ENCODE measurements around the gene GMPR. TPM values are rescaled to one million over a fixed set of nuclear protein-coding genes. Genes with fewer than 3 reads are reported as not detected.

GMPR gene
- total RNA-seq, 3 donors from 2014 or later: 2.0 to 9.2 (median 3.9) TPM

DNA sequence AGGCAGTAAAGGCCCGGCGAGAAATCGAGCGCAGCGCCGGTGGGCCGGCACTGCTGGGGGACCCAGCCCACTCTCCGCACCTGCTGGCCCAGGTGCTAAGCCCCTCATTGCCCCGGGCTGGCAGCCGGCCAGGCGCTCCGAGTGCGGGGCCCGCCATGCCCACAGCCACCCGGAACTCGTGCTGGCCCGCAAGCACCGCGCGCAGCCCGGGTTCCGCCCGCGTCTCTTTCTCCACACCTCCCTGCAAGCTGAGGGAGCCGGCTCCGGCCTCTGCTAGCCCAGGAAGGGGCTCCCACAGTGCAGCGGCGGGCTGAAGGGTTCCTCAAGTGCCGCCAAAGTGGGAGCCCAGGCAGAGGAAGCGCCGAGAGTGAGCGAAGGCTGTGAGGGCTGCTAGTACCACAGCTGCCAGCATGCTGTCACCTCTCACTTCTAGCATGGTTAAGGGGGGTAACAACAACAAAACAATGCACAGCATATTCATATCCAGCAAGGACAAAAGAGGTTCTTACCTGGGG lies 11.3 kb upstream of the GMPR start:
- no peaks in the 10 kb centered on the region for H3K36me3 ChIP-seq (ENCODE audit: low read depth)
- ATAC-seq (no peak), DNase-seq (no peak)
- no peaks in the 10 kb centered on the region for H3K9me3 ChIP-seq
- TF ChIP-seq, protein P1, sequence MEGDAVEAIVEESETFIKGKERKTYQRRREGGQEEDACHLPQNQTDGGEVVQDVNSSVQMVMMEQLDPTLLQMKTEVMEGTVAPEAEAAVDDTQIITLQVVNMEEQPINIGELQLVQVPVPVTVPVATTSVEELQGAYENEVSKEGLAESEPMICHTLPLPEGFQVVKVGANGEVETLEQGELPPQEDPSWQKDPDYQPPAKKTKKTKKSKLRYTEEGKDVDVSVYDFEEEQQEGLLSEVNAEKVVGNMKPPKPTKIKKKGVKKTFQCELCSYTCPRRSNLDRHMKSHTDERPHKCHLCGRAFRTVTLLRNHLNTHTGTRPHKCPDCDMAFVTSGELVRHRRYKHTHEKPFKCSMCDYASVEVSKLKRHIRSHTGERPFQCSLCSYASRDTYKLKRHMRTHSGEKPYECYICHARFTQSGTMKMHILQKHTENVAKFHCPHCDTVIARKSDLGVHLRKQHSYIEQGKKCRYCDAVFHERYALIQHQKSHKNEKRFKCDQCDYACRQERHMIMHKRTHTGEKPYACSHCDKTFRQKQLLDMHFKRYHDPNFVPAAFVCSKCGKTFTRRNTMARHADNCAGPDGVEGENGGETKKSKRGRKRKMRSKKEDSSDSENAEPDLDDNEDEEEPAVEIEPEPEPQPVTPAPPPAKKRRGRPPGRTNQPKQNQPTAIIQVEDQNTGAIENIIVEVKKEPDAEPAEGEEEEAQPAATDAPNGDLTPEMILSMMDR (IDR thresholded peaks at IDR 0.05): no peak
- H3K4me3 ChIP-seq: no peak overlapping the region
- H3K4me1 ChIP-seq (ENCODE audit: low read depth): peaks cover 6% of the 10 kb centered on the region
- intact Hi-C loops (cut with DNase I, micrococcal nuclease): no loop called here

DNA sequence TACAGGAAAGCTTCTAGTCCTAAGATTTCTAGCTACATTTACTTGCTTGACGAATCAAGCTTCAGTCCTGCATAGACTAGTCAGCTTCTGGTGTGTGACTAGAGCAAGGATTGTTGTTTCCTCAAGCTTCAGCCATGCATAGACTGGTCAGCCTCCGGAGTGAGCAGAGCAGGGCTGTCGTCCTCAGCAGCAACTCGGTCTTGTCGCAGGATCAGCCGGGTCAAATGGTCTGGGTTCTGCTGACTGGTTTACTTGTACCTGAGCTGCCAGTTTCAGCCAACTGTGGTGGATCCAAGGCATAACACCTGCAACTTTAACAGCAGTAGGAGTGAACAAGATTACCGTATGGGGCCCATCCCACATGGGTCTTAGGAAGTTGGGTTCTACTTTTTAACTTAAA lies 10.8 kb upstream of the GMPR start:
- ATAC-seq: no peak
- Histone ChIP-seq H3K36me3 (ENCODE audit: low read depth) (no peaks in the 10 kb centered on the region), H3K4me1 (ENCODE audit: low read depth) (peaks cover 6% of the 10 kb centered on the region), H3K9me3 (no peaks in the 10 kb centered on the region), H3K4me3 (no peak overlapping the region)
- TF ChIP-seq, protein P1 (IDR thresholded peaks at IDR 0.05): no peak
- DNase-seq: no peak
- intact Hi-C loops (cut with DNase I, micrococcal nuclease): no loop called here

DNA sequence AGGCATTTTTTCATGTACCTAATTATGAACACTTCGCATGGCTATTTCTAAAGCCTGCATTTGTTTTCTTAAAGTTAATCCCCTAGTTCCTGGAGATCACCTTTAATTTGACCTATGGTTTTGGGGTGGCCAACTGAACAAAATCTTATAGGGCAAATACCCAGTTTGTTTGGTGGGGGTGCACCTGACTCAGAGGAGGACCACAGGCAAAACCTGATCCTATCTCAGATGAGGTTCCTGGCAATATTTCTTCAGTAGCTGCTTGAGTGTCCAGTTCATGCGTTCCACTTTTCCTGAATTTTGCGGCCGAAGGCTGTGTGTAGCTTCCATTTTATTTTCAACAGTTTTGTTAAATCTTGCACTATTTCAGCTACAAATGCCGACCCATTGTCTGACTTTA lies 10.3 kb upstream of the GMPR start:
- H3K4me3 ChIP-seq: no peak overlapping the region
- H3K4me1 ChIP-seq (ENCODE audit: low read depth): peaks cover 6% of the 10 kb centered on the region
- ATAC-seq (no peak), DNase-seq (no peak)
- intact Hi-C loops (cut with DNase I, micrococcal nuclease): no loop called here
- H3K9me3 ChIP-seq: no peaks in the 10 kb centered on the region
- TF ChIP-seq, protein P1 (IDR thresholded peaks at IDR 0.05): no peak
- H3K36me3 ChIP-seq (ENCODE audit: low read depth): no peaks in the 10 kb centered on the region

DNA sequence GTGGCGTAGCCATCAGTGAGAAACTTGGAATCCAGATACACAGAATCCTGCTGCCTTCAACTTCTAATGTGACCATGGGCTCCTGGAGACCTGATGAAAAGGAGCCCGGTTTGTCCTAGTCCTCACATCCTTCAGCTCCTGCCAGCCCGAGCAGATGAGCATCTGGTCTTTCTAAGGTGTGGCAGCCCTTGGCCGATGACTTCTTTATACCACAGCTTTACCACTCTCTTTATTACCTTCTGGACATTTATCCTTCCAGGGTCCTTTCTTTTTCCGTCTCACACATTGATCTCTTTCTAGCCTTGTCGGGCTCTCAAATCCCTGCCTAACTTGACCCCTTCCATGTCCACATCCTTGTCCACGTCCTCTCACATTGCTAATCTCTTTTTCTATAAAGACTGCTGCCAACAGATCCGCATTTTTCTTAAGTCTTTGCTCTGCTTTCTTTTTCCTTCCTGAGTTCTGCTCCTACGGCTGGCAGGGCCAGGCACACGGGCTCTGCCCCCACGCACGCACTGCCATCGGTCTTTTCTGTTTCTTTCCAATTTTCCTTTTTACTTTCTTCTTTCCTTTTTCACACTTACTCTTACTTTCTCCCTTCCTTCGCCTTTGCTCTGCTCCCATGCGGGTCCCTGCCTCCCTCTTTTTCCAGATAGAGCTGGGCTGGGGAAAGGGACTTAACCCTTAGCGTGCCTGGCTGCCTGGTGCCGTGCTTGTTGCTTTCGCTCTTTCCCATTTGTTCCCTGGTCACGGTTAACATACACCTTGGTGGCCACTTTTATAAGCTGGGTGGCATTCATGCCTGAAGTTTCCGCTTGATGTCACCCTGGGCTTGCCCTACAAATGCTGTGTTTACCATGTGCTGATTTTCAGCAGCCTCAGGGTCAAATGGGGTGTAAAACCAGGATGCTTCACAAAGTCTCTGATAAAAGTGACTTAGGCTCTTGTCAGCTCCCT lies 9.4 kb upstream of the GMPR start:
- Histone ChIP-seq H3K9me3 (no peaks in the 10 kb centered on the region), H3K4me3 (no peak overlapping the region), H3K4me1 (ENCODE audit: low read depth) (peaks cover 6% of the 10 kb centered on the region), H3K36me3 (ENCODE audit: low read depth) (no peaks in the 10 kb centered on the region)
- intact Hi-C loops (cut with DNase I, micrococcal nuclease): no loop called here
- TF ChIP-seq, protein P1 (IDR thresholded peaks at IDR 0.05): no peak
- peak in 1 of 3 donors; percentile 40 for DNase-seq
- peak; percentile 76 for ATAC-seq

DNA sequence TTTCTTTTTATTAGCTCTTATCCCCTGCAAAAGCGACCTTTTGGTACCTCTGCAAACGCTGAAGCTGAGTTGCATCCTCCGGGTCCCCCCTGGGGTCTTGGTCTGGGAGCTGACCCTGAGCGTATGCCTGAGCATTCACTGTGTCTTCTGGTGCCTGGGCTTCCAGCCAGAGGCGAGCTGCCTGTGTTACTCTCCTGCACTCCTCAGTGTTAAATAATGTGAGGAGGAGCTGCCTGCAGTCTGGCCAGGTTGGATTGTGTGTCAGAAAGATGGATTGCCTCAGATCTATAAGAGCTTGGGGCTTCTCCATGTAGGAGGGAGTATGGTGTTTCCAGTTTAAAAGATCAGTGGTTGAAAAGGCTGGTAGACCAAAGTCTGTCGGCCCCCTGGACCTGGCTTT lies 8.7 kb upstream of the GMPR start:
- intact Hi-C loops (cut with DNase I, micrococcal nuclease): no loop called here
- ATAC-seq (no peak), DNase-seq (no peak)
- Histone ChIP-seq H3K36me3 (ENCODE audit: low read depth) (no peaks in the 10 kb centered on the region), H3K9me3 (no peaks in the 10 kb centered on the region), H3K4me3 (no peak overlapping the region), H3K4me1 (ENCODE audit: low read depth) (peaks cover 6% of the 10 kb centered on the region)
- TF ChIP-seq, protein P1 (IDR thresholded peaks at IDR 0.05): no peak
